Testis (tissue), 2 donors: Measurements from ENCODE around the gene PCSK6.

Source experiments
- POLR2A ChIP-seq: fragments of 450-650 bp; IDR thresholded peaks from one replicate; pipeline ENCODE4 v1.6.1; 2017; ENCODE audit warnings: antibody characterized with exemption, mild to moderate bottlenecking, moderate library complexity
- TF ChIP-seq, protein P1 (sequence below), 3 experiments: fragments of 450-650 bp in 2 of 3; fragments of 200-600 bp in 1 of 3; sonication (generic) in 1 of 3; IDR thresholded peaks; one replicate each; pipeline ENCODE4 v1.5.1; 2016 to 2019; ENCODE audit warnings: antibody characterized with exemption in 3 of 3, mild to moderate bottlenecking in 2 of 3, moderate library complexity in 1 of 3

DNA sequence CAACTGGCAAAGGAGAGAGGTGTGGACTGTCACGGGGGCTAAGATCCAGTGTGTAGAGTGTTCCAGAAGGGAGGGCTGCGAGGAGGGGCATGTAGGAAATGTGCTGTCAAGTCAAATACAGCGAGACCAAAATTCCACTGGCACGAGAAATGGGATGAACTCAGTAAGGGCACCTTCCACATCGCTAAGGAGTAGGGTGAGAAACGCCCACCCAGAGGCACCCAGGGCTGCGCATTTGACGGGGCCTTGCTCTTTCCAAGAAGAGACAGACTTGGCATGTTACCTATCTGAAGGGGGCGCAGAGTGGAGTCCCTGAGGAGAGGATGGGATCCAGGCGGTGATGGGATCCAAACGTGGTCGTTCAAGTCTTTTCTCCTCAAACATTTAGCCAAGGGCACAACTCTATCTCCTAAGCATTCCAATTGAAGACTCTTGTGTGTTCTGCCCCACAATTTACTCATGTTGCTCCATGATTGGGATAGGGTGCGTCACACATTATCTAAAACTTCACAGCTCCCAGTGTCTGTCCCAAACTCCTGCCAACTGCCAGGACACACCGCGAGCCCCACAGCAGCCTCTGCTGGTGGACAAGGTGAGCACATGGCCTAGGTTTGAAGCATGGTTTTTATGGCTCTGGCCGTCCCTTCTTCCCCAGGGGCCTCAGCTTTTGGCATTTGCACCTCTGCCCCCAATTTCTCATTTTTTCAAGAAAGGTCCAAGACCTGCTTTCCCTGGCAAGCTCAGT, 219.9 kb downstream of the PCSK6 start:
- no peak for TF ChIP-seq POLR2A
- TF ChIP-seq, protein P1, sequence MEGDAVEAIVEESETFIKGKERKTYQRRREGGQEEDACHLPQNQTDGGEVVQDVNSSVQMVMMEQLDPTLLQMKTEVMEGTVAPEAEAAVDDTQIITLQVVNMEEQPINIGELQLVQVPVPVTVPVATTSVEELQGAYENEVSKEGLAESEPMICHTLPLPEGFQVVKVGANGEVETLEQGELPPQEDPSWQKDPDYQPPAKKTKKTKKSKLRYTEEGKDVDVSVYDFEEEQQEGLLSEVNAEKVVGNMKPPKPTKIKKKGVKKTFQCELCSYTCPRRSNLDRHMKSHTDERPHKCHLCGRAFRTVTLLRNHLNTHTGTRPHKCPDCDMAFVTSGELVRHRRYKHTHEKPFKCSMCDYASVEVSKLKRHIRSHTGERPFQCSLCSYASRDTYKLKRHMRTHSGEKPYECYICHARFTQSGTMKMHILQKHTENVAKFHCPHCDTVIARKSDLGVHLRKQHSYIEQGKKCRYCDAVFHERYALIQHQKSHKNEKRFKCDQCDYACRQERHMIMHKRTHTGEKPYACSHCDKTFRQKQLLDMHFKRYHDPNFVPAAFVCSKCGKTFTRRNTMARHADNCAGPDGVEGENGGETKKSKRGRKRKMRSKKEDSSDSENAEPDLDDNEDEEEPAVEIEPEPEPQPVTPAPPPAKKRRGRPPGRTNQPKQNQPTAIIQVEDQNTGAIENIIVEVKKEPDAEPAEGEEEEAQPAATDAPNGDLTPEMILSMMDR (IDR thresholded peaks at IDR 0.05), result peak in 2 of 3 experiments; percentile 13 to 20
